CD4-positive, alpha-beta T cell treated with Interleukin-17A for 4 hours (primary cell): ENCODE measurements around the gene GIMAP8.

Experiments used
- DNase-seq: peaks from one replicate; pipeline ENCODE4 v3.0.0-alpha.2; 2020; ENCODE audit warnings: mixed read lengths

GIMAP8 gene

GRCh38 chr7:150450491-150451001, at the start of gene GIMAP8:
GIMAP8 (plus strand) TSS chr7:150450630; CDS start chr7:150466699, 16,069 bp downstream.
- DNase-seq, result peak; percentile 80

- DNase-seq, result no peak
Measured at GRCh38 chr7:150400788-150401423, 49.5 kb upstream of the GIMAP8 start.

GRCh38 chr7:150401424-150401790, 49.0 kb upstream of the GIMAP8 start:
- DNase-seq, result no peak

GRCh38 chr7:150401861-150402631, 48.4 kb upstream of the GIMAP8 start:
- DNase-seq, result no peak

- no peak for DNase-seq
Measured at GRCh38 chr7:150402671-150403321, 47.6 kb upstream of the GIMAP8 start.

GRCh38 chr7:150403376-150404171, 46.9 kb upstream of the GIMAP8 start:
- DNase-seq, result no peak

GRCh38 chr7:150404172-150404804, 46.1 kb upstream of the GIMAP8 start:
- DNase-seq, result peak; percentile 33

- peak; percentile 83 for DNase-seq
Measured at GRCh38 chr7:150404805-150405583, 45.4 kb upstream of the GIMAP8 start.

- no peak for DNase-seq
Measured at GRCh38 chr7:150405584-150406311, 44.7 kb upstream of the GIMAP8 start.

GRCh38 chr7:150406312-150406566, 44.2 kb upstream of the GIMAP8 start:
- DNase-seq, result peak; percentile 35

- peak; percentile 47 for DNase-seq
Measured at GRCh38 chr7:150406567-150407421, 43.6 kb upstream of the GIMAP8 start.

GRCh38 chr7:150407588-150408392, 42.6 kb upstream of the GIMAP8 start:
- DNase-seq, result no peak

GRCh38 chr7:150408393-150409299, 41.8 kb upstream of the GIMAP8 start:
- no peak for DNase-seq

GRCh38 chr7:150409300-150410030, 41.0 kb upstream of the GIMAP8 start:
- DNase-seq, result no peak

- no peak for DNase-seq
Measured at GRCh38 chr7:150410131-150410530, 40.3 kb upstream of the GIMAP8 start.

- DNase-seq, result no peak
Measured at GRCh38 chr7:150410680-150411346, 39.6 kb upstream of the GIMAP8 start.

- no peak for DNase-seq
Measured at GRCh38 chr7:150411606-150412005, 38.8 kb upstream of the GIMAP8 start.
